ENCODE measurements around the gene MRNIP. TPM values are rescaled to one million over a fixed set of nuclear protein-coding genes. Genes with fewer than 3 reads are reported as not detected.

Gene MRNIP
- total RNA-seq, 1 experiment from 2014 or later, result 36.2 TPM

DNA sequence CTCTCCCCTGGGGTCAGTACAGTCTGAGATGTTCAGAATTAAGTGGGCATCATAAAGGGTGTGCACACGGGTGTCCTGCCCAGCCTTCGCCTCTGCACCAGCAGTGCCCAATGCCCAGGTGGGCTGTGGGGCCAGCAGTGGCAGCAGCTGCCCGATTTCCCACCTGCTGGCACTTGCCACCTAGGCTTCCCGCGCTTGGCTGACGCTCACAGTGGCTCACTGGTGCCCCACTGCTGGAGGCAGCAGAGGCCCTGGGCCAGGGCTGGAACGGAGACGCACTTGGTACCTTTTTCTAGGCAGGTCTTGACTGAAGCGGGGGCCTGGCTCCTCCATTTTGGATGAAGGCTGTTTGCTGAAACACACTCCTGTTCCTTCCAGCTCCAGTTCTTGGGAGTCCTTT, 17.0 kb downstream of the MRNIP start:
- ChIA-PET CTCF (no interaction called here), POLR2A (no interaction called here), RAD21 (ENCODE audit: low non-redundant PET in 1 of 2, low total read pairs in 2 of 2, uncharacterized antibody in 2 of 2, unreplicated experiment in 2 of 2) (no interaction called here)
- Histone ChIP-seq H3K4me2 (ENCODE audit: low read length) (no peak overlapping the region), H3K9ac (ENCODE audit: low read length) (no peak overlapping the region), H3K27ac (ENCODE audit: low read depth, low read length) (no peak overlapping the region), H3K4me1 (ENCODE audit: control insufficient read depth in 1 of 2, insufficient read depth in 2 of 2, low read length in 2 of 2) (no peaks in the 10 kb centered on the region), H3K9me3 (ENCODE audit: control insufficient read depth in 1 of 2, insufficient read depth in 1 of 2, low read depth in 1 of 2, low read length in 2 of 2) (no peaks in the 10 kb centered on the region; a peak in 1 of 4 replicates), H3K4me3 (replicated peaks in 1 of 2; ENCODE audit: low read depth in 1 of 2, low read length in 2 of 2) (no peak overlapping the region), H4K20me1 (ENCODE audit: insufficient read depth) (peaks cover 4% of the 10 kb centered on the region; the same call in 1 of the 2 replicates), H3K9me2 (ENCODE audit: insufficient read depth) (no peaks in the 10 kb centered on the region), H2AFZ (ENCODE audit: low read depth, low read length, poor library complexity, severe bottlenecking) (no peak overlapping the region), H3K36me3 (ENCODE audit: control insufficient read depth in 1 of 2, insufficient read depth in 2 of 2, low read length in 2 of 2) (peaks cover 18 to 25% of the 10 kb centered on the region in 2 experiments), H3K79me2 (ENCODE audit: insufficient read depth, low read length) (no peaks in the 10 kb centered on the region), H3K27me3 (ENCODE audit: insufficient read depth, low read length) (no peaks in the 10 kb centered on the region)
- ATAC-seq, result no peak
- no TSS peak for BruUV-seq (replicated peaks)
- intact Hi-C loops (cut with micrococcal nuclease), result no loop called here
- TF ChIP-seq ELF1 (IDR thresholded peaks at IDR 0.05; ENCODE audit: borderline replicate concordance, low read depth) (no peak), CEBPB (IDR thresholded peaks at IDR 0.05; ENCODE audit: low read depth) (no peak), TCF7L2 (IDR thresholded peaks at IDR 0.05; ENCODE audit: borderline replicate concordance, extremely low read depth, insufficient read depth, insufficient read length) (no peak), ZFX (IDR thresholded peaks at IDR 0.05) (no peak)
- TF ChIP-seq, protein P1, sequence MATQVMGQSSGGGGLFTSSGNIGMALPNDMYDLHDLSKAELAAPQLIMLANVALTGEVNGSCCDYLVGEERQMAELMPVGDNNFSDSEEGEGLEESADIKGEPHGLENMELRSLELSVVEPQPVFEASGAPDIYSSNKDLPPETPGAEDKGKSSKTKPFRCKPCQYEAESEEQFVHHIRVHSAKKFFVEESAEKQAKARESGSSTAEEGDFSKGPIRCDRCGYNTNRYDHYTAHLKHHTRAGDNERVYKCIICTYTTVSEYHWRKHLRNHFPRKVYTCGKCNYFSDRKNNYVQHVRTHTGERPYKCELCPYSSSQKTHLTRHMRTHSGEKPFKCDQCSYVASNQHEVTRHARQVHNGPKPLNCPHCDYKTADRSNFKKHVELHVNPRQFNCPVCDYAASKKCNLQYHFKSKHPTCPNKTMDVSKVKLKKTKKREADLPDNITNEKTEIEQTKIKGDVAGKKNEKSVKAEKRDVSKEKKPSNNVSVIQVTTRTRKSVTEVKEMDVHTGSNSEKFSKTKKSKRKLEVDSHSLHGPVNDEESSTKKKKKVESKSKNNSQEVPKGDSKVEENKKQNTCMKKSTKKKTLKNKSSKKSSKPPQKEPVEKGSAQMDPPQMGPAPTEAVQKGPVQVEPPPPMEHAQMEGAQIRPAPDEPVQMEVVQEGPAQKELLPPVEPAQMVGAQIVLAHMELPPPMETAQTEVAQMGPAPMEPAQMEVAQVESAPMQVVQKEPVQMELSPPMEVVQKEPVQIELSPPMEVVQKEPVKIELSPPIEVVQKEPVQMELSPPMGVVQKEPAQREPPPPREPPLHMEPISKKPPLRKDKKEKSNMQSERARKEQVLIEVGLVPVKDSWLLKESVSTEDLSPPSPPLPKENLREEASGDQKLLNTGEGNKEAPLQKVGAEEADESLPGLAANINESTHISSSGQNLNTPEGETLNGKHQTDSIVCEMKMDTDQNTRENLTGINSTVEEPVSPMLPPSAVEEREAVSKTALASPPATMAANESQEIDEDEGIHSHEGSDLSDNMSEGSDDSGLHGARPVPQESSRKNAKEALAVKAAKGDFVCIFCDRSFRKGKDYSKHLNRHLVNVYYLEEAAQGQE (IDR thresholded peaks at IDR 0.05; ENCODE audit: low read depth), result no peak
- TF ChIP-seq, protein P2, sequence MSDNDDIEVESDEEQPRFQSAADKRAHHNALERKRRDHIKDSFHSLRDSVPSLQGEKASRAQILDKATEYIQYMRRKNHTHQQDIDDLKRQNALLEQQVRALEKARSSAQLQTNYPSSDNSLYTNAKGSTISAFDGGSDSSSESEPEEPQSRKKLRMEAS (IDR thresholded peaks at IDR 0.05), result no peak
- no peak for DNase-seq (ENCODE audit: low read depth, low spot score)

DNA sequence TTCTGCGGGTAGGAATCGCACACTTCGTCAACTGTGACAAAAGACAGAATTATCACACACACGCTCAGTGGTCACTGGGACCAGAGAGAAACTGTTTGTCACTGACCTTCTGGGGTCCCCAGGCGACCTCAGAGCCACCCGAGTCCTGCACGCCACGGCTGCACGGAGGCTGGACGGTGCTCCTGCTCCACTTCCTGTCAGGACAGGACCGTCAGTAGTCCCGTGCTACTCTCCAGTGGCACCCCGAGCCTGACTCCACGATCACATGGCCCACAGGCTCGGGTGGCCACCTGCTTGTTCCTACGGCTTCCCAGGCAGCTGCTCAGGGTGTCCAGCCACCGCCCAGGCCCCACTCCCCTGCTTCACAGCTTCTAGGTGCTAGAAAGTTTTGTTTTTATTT, 17.9 kb downstream of the MRNIP start:
- intact Hi-C loops (cut with micrococcal nuclease), result no loop called here
- BruUV-seq (replicated peaks), result no TSS peak
- no peak for ATAC-seq
- TF ChIP-seq EZH2phosphoT487 (IDR thresholded peaks at IDR 0.05; ENCODE audit: borderline replicate concordance), result no peak
- TF ChIP-seq, protein P3, sequence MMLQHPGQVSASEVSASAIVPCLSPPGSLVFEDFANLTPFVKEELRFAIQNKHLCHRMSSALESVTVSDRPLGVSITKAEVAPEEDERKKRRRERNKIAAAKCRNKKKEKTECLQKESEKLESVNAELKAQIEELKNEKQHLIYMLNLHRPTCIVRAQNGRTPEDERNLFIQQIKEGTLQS (IDR thresholded peaks at IDR 0.05), result no peak
- TF ChIP-seq, protein P4, sequence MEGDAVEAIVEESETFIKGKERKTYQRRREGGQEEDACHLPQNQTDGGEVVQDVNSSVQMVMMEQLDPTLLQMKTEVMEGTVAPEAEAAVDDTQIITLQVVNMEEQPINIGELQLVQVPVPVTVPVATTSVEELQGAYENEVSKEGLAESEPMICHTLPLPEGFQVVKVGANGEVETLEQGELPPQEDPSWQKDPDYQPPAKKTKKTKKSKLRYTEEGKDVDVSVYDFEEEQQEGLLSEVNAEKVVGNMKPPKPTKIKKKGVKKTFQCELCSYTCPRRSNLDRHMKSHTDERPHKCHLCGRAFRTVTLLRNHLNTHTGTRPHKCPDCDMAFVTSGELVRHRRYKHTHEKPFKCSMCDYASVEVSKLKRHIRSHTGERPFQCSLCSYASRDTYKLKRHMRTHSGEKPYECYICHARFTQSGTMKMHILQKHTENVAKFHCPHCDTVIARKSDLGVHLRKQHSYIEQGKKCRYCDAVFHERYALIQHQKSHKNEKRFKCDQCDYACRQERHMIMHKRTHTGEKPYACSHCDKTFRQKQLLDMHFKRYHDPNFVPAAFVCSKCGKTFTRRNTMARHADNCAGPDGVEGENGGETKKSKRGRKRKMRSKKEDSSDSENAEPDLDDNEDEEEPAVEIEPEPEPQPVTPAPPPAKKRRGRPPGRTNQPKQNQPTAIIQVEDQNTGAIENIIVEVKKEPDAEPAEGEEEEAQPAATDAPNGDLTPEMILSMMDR (IDR thresholded peaks at IDR 0.05 in 2 of 3, conservative IDR thresholded peaks at IDR 0.05 in 1 of 3; ENCODE audit: borderline replicate concordance in 1 of 3, insufficient read depth in 1 of 3, low read depth in 2 of 3, low read length in 2 of 3), result no peak
- no peak for TF ChIP-seq SIN3A (IDR thresholded peaks at IDR 0.05; ENCODE audit: low read depth)
- no peak for TF ChIP-seq ZFX (IDR thresholded peaks at IDR 0.05)
- TF ChIP-seq EGR1 (IDR thresholded peaks at IDR 0.05; ENCODE audit: low read depth), result no peak
- TF ChIP-seq ZNF274 (IDR thresholded peaks at IDR 0.05; ENCODE audit: low read depth, low read length), result no peak
- no peak for TF ChIP-seq YY1 (IDR thresholded peaks at IDR 0.05; ENCODE audit: extremely low read depth, insufficient replicate concordance, low read depth, low read length)
- TF ChIP-seq CEBPB (IDR thresholded peaks at IDR 0.05; ENCODE audit: low read depth), result no peak
- TF ChIP-seq FOSL1 (IDR thresholded peaks at IDR 0.05; ENCODE audit: low read depth), result no peak

More for the DNA sequence above, 17.9 kb downstream of the MRNIP start:
- CTCF ChIA-PET, result no interaction called here
- RAD21 ChIA-PET (ENCODE audit: low non-redundant PET in 1 of 2, low total read pairs in 2 of 2, uncharacterized antibody in 2 of 2, unreplicated experiment in 2 of 2), result no interaction called here
- H3K79me2 ChIP-seq (ENCODE audit: insufficient read depth, low read length), result no peaks in the 10 kb centered on the region
- no peak for DNase-seq (ENCODE audit: low read depth, low spot score)
- H2AFZ ChIP-seq (ENCODE audit: low read depth, low read length, poor library complexity, severe bottlenecking), result no peak overlapping the region
- no peak overlapping the region for H3K9ac ChIP-seq (ENCODE audit: low read length)
- no peak overlapping the region for H3K4me2 ChIP-seq (ENCODE audit: low read length)
- no peaks in the 10 kb centered on the region; a peak in 1 of 4 replicates for H3K9me3 ChIP-seq (ENCODE audit: control insufficient read depth in 1 of 2, insufficient read depth in 1 of 2, low read depth in 1 of 2, low read length in 2 of 2)
- no peak overlapping the region for H3K27ac ChIP-seq (ENCODE audit: low read depth, low read length)
- no peaks in the 10 kb centered on the region for H3K9me2 ChIP-seq (ENCODE audit: insufficient read depth)
- no peak overlapping the region for H3K4me3 ChIP-seq (replicated peaks in 1 of 2; ENCODE audit: low read depth in 1 of 2, low read length in 2 of 2)
- POLR2A ChIA-PET, result no interaction called here
- peaks cover 4% of the 10 kb centered on the region; the same call in 1 of the 2 replicates for H4K20me1 ChIP-seq (ENCODE audit: insufficient read depth)
- H3K4me1 ChIP-seq (ENCODE audit: control insufficient read depth in 1 of 2, insufficient read depth in 2 of 2, low read length in 2 of 2), result no peaks in the 10 kb centered on the region
- no peaks in the 10 kb centered on the region for H3K27me3 ChIP-seq (ENCODE audit: insufficient read depth, low read length)
- peaks cover 20 to 28% of the 10 kb centered on the region in 2 experiments; a peak in 3 of 4 replicates for H3K36me3 ChIP-seq (ENCODE audit: control insufficient read depth in 1 of 2, insufficient read depth in 2 of 2, low read length in 2 of 2)
